H1 (cell line): ENCODE data around the gene NCLN.

Experiments
- CEBPB ChIP-seq: IDR thresholded peaks from 2 replicates; pipeline ENCODE4 v1.6.1; 2012; ENCODE audit warnings: low read depth, low read length
- CTCF ChIP-seq, 3 experiments: IDR thresholded peaks; 1 replicate in 2 of 3; 2 replicates in 1 of 3; pipeline versions ENCODE4 v1.5.1 to v1.6.1; 2011; ENCODE audit warnings: low read length in 3 of 3, mild to moderate bottlenecking in 3 of 3, inconsistent platforms in 2 of 3, low read depth in 1 of 3, moderate library complexity in 1 of 3; ENCODE audit not compliant: insufficient read depth in 1 of 3; ENCODE audit errors: control extremely low read depth in 1 of 3
- POLR2A ChIP-seq, 2 experiments: IDR thresholded peaks; 1 replicate in 1 of 2; 2 replicates in 1 of 2; pipeline ENCODE4 v1.6.1; 2011; ENCODE audit warnings: low read depth in 2 of 2, low read length in 2 of 2, mild to moderate bottlenecking in 2 of 2; ENCODE audit errors: control extremely low read depth in 1 of 2
- TAF1 ChIP-seq: IDR thresholded peaks from 2 replicates; pipeline ENCODE4 v1.6.1; 2011; ENCODE audit warnings: mild to moderate bottlenecking, low read depth, low read length
- YY1 ChIP-seq: IDR thresholded peaks from 2 replicates; pipeline ENCODE4 v1.6.1; 2011; ENCODE audit warnings: low read depth, mild to moderate bottlenecking, low read length

DNA sequence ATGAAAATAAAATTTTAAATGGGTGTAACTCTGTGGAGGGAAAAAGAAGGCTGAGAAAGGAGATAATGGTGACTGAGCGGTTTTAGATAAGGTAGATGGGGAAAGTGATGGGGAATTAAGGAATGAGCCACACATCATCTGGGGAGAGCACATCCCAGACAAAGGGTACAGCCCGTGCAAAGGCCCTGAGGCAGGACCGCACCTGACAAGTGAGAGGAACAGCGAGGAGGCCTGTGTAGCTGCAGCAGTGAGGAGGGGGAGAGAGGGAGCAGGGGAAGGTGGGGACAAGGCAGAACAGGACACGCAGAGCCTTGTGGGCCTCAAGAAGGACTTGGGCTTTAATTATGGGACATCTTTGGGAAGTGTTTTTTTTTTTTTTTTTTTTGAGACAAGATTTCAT, 37.0 kb downstream of the NCLN start:
- TF ChIP-seq TAF1: no peak
- no peak for TF ChIP-seq CEBPB
- TF ChIP-seq POLR2A (IDR thresholded peaks at IDR 0.05; ENCODE audit: control extremely low read depth in 1 of 2, low read depth in 2 of 2, low read length in 2 of 2): no peak
- TF ChIP-seq YY1: no peak
- TF ChIP-seq CTCF (IDR thresholded peaks at IDR 0.05; ENCODE audit: control extremely low read depth in 1 of 3, insufficient read depth in 1 of 3, low read depth in 1 of 3, low read length in 3 of 3): no peak
